ENCODE measurements around the gene LEKR1. TPM values are rescaled to one million over a fixed set of nuclear protein-coding genes. Genes with fewer than 3 reads are reported as not detected.
"Not testable (repeated sequence)": the region's sequence is repeated elsewhere in the genome, so short reads cannot be mapped to it uniquely, and the experiment has no call there.

The LEKR1 gene
- total and polyA plus RNA-seq, 2 donors (not counting 1 experiment from before 2014, with no cell fraction given), result 0.94 to 4.7 TPM

- ATAC-seq (ENCODE audit: low read depth) (no peak), DNase-seq (no peak)
- Histone ChIP-seq H3K27me3 (replicated peaks in 1 of 4; ENCODE audit: control extremely low read depth in 1 of 4, control insufficient read depth in 3 of 4, insufficient read depth in 4 of 4, low read length in 3 of 4) (no peaks in the 10 kb centered on the region), H3K36me3 (replicated peaks in 1 of 2; ENCODE audit: control extremely low read depth in 1 of 2, control insufficient read depth in 1 of 2, extremely low read depth in 1 of 2, insufficient read depth in 2 of 2, low read length in 1 of 2) (no peaks in the 10 kb centered on the region), H3K9me3 (ENCODE audit: control extremely low read depth in 1 of 3, control insufficient read depth in 2 of 3, insufficient read depth in 1 of 3, low read length in 2 of 3) (no peaks in the 10 kb centered on the region), H3K9ac (ENCODE audit: low read length) (no peak overlapping the region), H2AFZ (ENCODE audit: insufficient read depth, low read depth, low read length, poor library complexity, severe bottlenecking) (no peak overlapping the region), H3K4me1 (ENCODE audit: control insufficient read depth in 2 of 2, insufficient read depth in 2 of 2, low read length in 2 of 2) (peaks cover 17 to 20% of the 10 kb centered on the region in 2 donors), H4K20me1 (ENCODE audit: control insufficient read depth, insufficient read depth, low read length, poor library complexity, severe bottlenecking) (no peaks in the 10 kb centered on the region), H3K4me2 (replicated peaks; ENCODE audit: low read depth, low read length, poor library complexity, severe bottlenecking) (no peak overlapping the region), H3K27ac (ENCODE audit: low read length in 2 of 2) (no peak overlapping the region), H3K79me2 (ENCODE audit: control insufficient read depth, insufficient read depth, low read length) (no peaks in the 10 kb centered on the region), H3K4me3 (ENCODE audit: control extremely low read depth in 1 of 5, extremely low read depth in 1 of 5, insufficient read depth in 1 of 5, low read depth in 2 of 5, low read length in 4 of 5) (no peak overlapping the region)
- CTCF ChIA-PET, result interaction anchor here (1.3 kb wide), 1 partner anchor 260 kb away, joined by 9 read pairs; no protein-coding TSS in a partner anchor
- no peak for TF ChIP-seq EZH2 (IDR thresholded peaks at IDR 0.05; ENCODE audit: borderline replicate concordance, insufficient read depth, low read depth, low read length, poor library complexity, severe bottlenecking)
- no peak for TF ChIP-seq CTCF (IDR thresholded peaks at IDR 0.05)
- Mint-ChIP-seq H3K4me1 (peaks cover 40% of the 10 kb centered on the region), H3K9me3 (ENCODE audit: insufficient read depth) (no peaks in the 10 kb centered on the region), H3K4me3 (no peak overlapping the region), H3K27ac (no peak overlapping the region), H3K27me3 (no peaks in the 10 kb centered on the region)
- intact Hi-C loops (cut with micrococcal nuclease), result no loop called here
- POLR2A ChIA-PET, result no interaction called here
Observed at GRCh38 chr3:156820692-156821080, 5.5 kb upstream of the LEKR1 start.

GRCh38 chr3:156822626-156823260 lies 3.4 kb upstream of the LEKR1 start:
- H3K4me3 ChIP-seq (ENCODE audit: control extremely low read depth in 1 of 5, extremely low read depth in 1 of 5, insufficient read depth in 1 of 5, low read depth in 2 of 5, low read length in 4 of 5); H3K27ac ChIP-seq (ENCODE audit: low read length in 2 of 2); H2AFZ ChIP-seq (ENCODE audit: insufficient read depth, low read depth, low read length, poor library complexity, severe bottlenecking); H3K9me3 ChIP-seq (ENCODE audit: control extremely low read depth in 1 of 3, control insufficient read depth in 2 of 3, insufficient read depth in 1 of 3, low read length in 2 of 3); H3K27me3 ChIP-seq (replicated peaks in 1 of 4; ENCODE audit: control extremely low read depth in 1 of 4, control insufficient read depth in 3 of 4, insufficient read depth in 4 of 4, low read length in 3 of 4); ATAC-seq (ENCODE audit: low read depth); intact Hi-C loops (cut with micrococcal nuclease); POLR2A ChIA-PET; H3K79me2 ChIP-seq (ENCODE audit: control insufficient read depth, insufficient read depth, low read length); H3K4me2 ChIP-seq (replicated peaks; ENCODE audit: low read depth, low read length, poor library complexity, severe bottlenecking); H4K20me1 ChIP-seq (ENCODE audit: control insufficient read depth, insufficient read depth, low read length, poor library complexity, severe bottlenecking); H3K9me3 Mint-ChIP-seq (ENCODE audit: insufficient read depth); H3K9ac ChIP-seq (ENCODE audit: low read length); H3K36me3 ChIP-seq (replicated peaks in 1 of 2; ENCODE audit: control extremely low read depth in 1 of 2, control insufficient read depth in 1 of 2, extremely low read depth in 1 of 2, insufficient read depth in 2 of 2, low read length in 1 of 2); H3K4me3 Mint-ChIP-seq; H3K27ac Mint-ChIP-seq; H3K27me3 Mint-ChIP-seq; DNase-seq: not testable (repeated sequence)
- CTCF ChIA-PET, result interaction anchor here (0.7 kb wide), 1 partner anchor 149 kb away, joined by 3 read pairs; no protein-coding TSS in a partner anchor
- 97% methylated on average over 19 of the region's 32 CpGs for WGBS (ENCODE audit: insufficient coverage)
- peaks cover 40% of the 10 kb centered on the region for H3K4me1 Mint-ChIP-seq
- H3K4me1 ChIP-seq (ENCODE audit: control insufficient read depth in 2 of 2, insufficient read depth in 2 of 2, low read length in 2 of 2), result peaks cover 19 to 22% of the 10 kb centered on the region in 2 donors
